Suppressor macrophage treated with lipopolysaccharide for 1 hour (primary cell): ENCODE data around the gene RAB3C.

Experiments
- DNase-seq, 3 donors: peaks; one replicate each; pipeline ENCODE4 v3.0.0-alpha.2; 2020 to 2022

Gene RAB3C

DNA sequence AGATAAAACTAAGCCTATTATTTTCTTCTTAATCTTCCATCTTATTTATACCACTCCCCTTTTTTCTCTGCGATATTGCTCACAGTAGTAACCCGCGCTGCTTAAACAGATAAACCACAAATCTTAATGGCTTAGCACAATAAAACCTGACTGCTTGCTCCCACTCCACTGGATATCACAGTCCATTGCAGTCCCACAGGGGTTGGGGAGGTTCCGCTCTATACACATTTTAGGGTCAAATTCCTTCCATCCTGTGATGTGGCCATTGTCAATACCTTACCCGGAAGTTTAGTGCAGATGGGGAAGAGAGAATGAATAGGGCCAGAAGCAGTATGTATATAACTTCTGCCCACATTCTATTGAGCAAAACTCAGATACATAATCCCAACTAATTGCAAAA, 193.7 kb downstream of the RAB3C start:
- DNase-seq, result no peak

DNA sequence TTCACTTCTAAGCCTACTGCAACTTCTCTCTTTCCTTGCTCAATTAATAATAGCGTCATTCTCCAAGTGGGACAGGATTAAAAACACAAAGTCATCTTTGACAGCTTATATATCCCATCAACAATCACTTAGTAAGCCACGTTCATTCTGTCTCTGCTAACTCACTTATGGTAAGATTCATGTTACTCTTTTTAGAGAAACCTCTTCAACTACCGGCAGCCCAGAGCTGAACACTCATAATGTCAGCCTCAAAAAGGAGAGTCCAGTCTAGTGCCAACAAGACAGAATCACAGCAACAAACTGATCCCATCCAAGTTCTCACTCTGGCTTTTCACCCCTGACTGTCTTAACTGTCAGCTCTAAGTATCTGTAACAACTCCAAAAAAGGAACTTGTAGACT, 196.0 kb downstream of the RAB3C start:
- DNase-seq, result no peak

DNA sequence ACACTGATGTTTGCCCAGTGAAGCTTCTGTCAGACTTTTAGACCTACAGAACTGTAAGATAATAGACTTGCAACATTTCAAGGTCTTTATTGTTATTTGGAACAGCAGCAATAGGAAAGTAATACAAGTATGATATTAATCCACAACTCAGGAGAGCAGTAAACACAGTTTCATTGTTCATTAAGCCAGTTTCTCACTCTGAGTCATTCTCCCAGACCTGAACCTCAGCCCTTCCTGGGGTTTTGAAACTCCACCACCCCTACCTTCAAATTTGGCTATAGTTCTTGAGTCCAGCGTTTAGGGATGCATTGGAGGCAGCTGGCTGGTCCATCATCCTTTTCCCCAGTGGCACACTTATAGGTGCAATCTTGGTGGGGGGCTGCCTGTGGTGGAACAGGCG, 203.2 kb downstream of the RAB3C start:
- DNase-seq, result no peak

DNA sequence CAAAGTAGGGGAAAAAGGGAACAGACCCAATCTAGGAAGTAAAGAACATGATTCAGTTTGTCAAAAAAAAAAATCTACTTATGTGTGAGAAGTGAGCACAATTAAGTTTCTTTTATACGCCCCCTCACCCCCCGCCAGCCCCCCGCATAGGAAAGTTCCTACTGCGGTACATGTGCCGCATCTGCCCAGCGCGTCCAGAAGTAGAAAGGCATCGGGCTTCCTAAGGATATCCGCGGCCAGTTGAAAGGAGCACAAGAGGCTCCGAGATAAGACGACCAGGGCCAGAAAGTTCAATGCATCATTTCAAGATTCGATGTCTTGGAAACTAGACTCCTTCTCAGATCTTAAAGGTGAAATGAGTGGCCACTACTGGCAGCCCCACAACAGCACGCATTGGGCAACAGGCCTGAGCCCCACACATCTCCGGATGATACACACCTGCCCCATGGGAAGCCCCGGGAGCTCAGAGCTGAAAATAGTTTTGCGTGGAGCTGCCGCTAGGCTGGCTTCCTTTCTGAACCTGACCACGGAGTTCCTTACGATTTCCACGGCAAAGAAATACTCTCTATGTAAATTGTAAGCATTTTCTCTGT, 203.9 kb downstream of the RAB3C start:
- DNase-seq, result peak in 2 of 3 donors; percentile 10 to 24

DNA sequence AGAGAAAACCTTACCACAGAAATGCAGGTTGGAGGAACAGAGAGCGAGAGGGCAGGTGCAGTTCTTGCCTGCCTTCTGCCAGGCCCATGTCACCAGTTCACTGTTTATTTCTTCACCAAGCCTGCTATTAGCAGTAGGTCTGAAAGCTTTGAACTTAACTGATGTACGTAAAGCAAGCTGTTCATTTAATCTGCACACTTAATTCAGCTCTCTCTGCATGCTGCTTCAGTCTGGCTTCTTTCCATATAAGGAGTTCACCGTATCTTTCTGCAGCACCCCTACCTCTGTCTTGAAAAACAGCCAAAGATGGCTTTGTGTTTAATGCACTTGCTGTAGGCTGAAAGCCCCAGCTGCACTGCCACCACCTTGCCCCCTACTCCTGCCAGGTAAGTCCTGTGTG, 205.1 kb downstream of the RAB3C start:
- DNase-seq, result no peak

DNA sequence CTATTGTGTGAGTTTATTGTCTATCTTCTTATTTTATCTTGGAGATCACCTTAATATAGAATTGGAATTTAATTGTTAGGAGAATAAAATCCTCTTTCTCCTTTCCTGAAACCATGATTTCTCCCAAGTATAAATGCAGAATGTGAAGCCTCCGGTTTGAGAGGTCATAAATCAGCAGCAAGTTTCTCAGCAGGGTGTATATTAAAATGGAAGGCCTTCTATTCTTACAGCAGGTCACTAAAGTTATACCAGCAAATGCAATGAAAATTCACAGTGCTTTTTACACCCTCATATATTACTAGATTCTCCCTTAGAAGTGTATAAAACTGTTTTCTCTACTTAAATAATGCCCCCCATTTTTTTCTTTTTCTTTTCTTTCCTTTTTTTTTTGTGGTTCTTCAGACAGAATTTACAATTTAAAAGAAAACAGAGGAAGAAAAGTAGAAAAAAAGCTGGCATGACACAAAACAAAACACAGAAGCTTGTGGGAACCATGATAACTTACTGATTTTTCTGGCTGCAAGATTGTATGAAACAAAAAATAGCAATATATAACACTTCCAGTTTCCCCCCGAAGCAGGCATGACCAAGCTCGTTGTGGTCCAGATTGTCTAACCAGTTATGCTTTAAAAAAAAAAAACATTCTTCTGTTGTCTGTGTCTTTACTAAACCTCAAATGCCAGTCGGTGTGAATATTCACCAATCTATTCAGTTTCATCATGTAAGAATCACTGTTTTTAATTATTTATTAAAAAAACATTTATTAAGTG, 211.2 kb downstream of the RAB3C start:
- DNase-seq, result no peak

DNA sequence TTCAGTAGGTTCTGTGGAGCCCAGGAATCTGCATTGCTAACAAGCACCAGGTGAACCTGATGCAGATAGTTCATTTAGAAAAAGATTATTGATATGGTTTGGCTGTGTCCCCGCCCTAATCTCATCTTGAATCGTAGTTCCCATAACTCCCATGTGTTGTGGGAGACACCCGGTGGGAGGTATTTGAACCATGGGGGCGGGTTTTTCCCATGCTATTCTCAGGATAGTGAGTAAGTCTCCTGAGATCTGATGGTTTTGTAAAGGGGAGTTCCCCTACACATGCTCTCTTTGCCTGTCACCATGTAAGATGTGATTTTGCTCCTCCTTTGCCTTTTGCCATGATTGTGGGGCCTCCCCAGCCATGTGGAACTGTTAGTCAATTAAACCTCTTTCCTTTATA, 212.0 kb downstream of the RAB3C start:
- peak; percentile 67 to 78 (median 76) for DNase-seq

DNA sequence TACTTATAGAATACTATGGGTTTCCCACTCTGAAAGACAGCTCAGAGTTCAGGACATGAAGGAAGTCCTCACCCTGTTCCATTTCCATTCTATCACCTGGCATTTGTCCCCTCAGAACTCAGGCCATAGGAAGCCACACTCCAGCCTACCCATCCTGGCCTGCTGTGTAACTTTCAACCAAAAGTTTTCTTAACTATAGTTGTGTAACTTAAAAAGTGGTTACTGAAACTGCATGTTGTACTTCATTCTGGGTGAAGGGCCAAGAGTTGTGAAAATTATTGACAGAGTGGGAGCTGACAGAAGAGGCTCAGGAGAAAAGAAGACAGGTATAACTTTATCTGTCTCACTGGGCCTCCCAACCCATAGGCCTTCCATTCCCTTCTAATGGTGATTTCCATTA, 212.5 kb downstream of the RAB3C start:
- no peak for DNase-seq

DNA sequence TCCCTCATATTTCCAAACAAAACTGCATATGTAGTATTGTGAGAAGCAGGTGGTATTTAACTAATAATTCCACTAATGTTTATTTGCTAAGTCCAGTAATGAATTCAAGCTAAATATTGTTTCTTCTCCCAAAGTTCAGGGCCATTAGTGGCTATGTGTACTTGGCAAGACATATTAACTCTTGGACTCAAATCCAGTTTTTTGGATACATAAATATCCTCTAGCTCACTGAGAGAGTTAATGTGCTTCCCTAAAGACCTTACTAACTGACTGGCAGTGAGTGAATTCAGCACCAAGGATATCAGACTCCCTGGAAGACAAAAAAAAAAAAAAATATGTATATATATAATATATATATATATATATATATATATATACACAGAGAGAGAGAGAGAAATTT, 214.1 kb downstream of the RAB3C start:
- no peak for DNase-seq

DNA sequence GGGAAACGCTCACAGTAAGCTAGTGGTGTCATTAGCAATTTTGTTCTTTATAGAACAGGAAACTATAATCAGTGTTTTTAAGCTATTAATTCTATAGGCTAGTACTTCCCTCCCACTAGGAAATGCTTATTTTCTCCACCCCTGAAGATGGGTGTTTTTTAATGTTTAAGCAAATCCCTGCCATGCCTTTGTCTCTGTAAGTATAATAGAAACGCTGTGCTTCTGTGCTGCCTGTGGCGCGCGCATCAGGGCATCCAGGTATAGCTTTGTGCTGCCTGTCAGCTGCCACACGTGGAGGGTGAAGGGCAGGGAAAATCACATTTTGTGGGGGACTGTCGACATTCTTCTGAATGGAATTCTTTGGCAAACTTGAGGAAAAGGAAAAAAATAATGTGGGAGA, 217.5 kb downstream of the RAB3C start:
- DNase-seq, result no peak

DNA sequence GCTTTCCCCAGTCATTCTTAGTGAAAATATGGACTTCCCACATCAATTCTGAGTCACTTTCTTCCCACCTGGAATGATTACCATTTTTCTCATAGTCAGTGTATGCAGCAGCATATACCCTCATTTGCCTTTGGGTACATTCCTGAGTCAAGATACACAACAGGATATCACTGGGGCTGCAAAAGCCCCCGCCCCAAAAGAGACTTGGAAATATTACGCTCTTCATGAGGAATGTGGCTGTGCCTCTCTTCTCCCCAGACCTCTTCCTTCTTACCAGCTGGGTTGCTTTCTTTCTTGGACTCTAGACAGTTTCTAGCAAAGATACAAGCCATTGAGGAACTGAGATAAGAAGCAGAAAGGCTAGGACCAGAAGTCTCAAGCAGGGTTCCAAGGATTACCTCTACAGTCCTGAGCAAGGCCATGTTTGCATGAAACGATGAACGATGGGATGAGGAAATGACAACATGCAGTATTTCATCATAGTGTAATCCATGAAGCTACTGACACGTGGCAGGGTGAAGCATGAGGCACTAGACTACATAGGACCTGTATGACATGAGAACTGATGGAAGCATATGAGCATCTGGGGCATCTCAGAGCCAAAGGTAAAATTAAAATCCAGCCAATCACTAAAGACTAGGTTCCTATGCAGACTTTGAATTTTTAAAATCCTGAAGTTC, 218.1 kb downstream of the RAB3C start:
- DNase-seq, result peak in 2 of 3 donors; percentile 10 to 38

DNA sequence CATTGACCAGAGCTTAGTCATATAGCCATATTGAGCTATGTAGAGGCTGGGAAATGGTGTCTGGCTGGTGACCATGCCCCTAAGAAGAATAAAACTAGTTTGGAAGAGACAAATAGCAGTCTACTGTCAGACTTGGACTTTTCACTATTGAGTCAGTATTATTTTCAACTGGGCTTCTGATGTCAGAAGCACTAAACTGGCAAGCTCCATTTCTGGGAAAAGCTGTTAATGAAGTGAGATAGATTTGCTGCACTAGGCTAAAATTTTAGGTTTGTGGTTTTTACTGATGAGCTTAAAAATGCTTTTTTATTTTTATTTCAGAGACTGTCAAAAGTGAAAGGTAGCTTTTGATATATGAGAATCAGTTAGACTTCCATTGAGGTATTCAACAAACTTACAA, 220.2 kb downstream of the RAB3C start:
- DNase-seq, result no peak

DNA sequence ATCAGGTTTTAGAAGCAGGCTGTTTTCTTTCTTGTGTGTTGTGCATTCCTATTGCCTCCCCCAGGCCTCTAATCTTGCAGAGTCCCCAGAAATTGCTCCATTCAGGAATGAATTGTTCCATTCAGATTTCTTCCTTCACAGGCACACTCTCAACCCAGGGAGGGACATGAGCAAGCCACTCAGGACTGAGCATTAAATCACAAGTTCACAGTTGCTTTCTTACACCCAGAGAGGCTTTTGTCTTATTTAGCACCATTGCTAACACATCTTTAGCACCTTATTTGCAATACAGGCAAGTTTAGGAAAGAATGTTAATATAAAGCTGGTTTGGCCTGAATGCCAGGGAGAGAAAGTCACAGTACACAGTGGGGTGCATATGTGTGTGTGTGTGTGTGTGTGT, 221.4 kb downstream of the RAB3C start:
- DNase-seq, result no peak

DNA sequence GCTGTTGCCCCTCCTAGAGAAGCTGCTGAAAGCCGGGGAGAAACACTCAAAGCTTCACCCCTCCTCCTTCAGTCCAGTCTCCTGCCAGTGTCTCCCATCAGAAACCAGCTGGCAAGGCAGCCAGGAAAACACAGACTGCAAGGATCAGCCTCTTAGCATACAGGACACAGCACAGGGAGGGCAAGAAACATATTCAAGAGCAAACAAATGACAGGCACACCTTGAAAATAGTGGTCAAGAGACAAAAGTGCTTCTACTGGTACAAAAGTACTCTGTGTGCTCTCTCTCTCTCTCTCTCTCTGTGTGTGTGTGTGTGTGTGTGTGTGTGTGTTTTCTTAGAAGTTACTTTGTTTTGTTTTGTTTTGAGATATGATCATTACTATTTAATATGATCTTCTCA, 227.2 kb downstream of the RAB3C start:
- no peak for DNase-seq

DNA sequence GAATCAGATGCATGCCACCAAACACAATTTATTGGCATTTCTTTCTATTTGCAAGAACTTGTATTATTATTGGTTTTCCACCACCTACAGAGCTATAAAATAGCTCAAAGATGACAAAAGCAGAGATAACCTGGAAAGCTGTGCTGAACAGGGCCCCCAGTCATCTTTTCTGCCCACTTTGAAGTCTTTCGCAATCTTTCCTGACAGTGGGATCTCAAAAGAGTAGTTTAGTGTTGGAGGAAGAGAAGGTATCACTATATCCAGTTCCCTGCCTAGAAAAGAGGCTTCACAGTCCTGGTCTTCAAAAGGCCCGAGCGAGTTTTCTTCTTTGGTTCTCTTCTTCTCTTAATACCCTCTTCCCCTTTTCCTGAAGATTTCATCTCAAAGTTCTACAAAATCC, 231.0 kb downstream of the RAB3C start:
- no peak for DNase-seq

DNA sequence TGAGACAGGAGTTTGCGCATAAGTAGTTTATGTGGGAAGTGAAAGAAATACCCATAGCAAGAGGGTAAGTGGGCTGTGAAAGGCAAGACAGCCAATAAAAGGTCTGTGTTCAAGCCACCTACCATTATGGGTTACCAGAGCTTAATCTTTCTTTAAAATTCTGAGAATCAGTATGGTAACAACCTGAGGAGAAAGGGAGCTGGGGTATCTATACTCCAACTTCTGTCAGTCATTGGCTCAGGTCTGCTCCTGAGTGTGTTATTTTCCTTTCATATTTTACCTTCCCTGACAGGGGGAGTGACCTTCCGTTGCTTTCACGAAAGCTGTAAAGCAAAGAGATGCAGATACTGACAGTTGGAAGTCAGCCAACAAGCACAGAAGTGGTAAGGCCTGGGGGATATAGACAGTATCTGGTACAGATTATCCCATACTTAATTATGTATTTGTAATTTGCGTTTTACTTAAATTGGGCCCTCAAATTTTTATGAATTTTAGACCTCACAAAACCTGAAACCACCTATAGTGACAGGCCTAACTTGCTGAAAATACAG, 233.4 kb downstream of the RAB3C start:
- no peak for DNase-seq

DNA sequence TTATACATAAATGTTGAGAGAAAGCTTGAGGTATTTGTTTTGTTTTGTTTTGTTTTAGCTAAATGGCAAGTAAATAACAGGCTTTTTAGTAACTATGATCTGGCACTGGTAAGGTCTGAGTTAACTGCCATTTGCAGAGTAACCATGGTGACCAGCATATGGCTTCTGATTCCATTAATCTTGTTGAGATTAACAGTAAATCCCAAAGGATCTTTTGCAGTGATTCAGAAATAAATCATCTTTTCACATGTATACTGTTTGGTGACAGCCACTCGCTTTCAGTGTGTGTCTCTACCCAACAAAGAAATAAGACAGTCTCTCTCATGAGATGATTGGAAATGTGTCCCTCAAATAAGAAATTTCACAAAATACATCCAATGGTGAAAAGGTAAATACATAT, 235.6 kb downstream of the RAB3C start:
- no peak for DNase-seq

DNA sequence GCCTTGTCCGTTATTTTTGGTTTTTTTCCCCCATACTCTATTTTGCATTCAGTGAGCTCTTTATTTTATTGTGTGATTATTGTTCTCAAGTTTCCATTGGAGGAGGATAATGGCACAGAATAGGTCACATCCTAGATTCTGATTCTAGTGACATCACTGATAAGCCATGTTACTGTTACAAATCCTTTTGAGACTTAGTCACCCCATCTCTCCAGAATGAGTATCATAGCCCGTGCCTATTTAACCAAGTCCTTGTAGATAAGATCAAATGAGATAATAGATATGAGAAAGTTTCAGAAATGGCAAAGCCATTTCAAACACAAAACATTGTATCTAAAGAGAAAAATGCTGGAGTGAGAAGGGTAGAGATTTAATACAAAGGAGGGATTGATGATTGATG, 242.6 kb downstream of the RAB3C start:
- no peak for DNase-seq

DNA sequence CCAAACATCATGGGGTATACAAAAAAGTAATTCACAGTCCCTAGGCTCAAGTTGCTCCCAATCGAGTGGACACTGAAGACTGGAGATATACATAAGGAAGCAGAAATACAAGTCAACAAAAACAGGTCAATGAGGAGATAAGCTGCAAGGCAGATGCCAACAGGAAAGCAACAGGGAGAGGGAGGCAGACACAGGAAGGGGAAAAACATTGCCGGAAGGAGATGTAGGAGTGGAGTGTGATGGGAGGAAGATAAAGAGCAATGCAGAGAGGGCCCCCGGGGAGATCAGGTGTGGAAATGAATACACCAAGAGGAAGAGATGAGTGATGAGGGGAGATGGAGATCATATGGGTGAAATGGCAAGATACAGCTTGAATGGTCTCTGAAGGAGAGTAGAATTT, 243.0 kb downstream of the RAB3C start:
- DNase-seq, result no peak

DNA sequence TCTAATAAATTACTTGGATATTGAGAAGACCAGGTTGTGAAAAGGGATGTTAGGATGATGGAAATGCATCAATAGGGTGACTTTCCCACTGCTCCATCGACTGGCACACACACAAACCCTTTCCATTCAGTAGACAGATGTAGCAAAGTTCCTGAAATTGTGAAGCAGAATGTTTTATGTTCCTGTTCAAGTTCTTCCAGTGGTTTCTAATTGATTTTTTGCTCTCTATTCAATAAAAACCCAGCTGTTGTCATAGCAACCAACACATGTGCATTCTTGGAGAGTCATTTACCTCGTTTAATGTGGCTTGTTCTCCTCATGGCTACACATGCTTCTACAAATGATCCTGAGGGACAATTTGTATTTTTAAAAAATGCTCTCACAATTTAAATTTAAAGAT, 244.6 kb downstream of the RAB3C start:
- no peak for DNase-seq

DNA sequence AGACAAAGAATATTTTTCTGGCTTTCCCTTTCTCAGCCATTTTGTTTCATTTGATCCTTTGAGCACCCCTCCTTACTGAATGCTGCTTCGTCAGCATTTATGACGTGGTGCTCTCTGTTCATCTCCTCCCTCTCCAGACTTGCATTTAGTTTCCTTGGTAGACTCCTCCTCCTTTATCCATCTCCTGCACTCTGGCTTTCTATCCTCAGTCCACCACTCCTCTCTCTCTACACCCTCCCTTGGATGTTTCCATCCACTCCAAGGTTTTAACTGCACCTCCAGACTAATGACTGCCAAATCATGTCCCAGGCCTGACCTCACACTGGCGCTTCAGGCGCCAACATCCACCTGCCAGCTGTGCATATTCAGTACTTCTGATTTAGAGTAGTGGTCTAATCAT, 245.4 kb downstream of the RAB3C start:
- no peak for DNase-seq

DNA sequence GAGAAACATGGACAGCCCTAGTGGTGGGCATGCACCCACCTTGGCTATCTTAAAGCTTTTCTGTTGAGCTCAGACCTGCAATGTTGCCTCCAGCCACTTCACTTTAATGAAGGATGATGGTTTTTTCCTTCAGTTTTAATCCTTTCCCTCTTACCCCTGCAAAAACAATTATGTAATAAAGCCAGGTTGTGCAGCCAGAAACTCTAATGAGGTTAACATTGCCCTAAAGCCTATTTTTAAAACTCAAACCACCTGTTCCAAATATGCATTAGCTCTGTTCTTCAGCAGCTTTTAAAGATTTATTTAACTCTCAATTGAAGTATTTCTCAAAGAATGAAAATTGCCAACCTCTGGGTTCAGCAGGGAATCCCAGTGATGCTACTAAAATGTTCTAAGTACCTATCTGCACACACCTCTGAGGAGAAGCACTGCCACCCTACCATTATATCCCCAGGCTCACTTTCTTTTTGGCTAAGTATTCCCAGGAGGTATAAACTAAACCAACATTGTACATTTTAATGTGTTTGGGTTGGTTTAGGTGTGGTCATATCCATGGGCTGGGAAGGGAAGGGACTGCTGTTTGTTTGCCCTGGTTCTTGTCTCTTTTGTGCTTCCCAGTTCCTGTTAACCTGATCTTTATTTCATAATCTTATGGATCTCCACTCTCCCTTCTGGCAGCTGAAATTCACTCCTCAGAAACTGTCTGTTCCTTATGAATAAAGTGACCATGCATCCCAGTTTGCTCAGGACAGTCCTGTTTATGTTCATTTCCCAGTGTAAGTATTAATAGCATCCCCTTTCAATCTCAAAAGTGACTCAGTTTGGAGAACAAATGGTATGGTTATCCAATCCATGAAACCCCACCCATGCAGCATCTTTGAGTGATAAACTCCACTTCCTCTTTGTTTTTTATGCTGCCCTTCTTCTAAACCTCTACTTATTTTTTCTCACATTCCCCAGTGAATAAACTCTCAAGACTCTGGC, 251.7 kb downstream of the RAB3C start:
- no peak for DNase-seq

DNA sequence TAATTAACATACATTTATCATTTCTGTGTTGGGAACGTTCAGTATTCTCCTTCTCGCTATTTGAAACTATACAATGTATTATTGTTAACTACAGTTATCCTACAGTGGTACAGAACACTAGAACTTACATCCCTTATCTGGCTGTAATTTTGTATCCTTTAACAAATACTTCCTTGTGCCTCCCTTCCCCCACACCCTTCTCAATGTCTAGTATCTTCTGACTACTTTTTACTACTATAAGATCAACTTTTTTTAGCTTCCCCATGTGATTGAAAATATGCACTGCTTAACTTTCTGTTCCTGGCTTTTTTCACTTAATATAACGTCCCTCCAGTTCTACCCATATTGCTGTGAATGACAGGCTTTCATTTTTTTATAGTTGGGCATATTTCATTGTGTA, 253.5 kb downstream of the RAB3C start:
- no peak for DNase-seq
